ENCODE measurements around the gene IRS1. TPM values are rescaled to one million over a fixed set of nuclear protein-coding genes. Genes with fewer than 3 reads are reported as not detected.

The IRS1 gene
- total and polyA plus RNA-seq, 2 donors: 26.8 to 28.5 TPM

DNA sequence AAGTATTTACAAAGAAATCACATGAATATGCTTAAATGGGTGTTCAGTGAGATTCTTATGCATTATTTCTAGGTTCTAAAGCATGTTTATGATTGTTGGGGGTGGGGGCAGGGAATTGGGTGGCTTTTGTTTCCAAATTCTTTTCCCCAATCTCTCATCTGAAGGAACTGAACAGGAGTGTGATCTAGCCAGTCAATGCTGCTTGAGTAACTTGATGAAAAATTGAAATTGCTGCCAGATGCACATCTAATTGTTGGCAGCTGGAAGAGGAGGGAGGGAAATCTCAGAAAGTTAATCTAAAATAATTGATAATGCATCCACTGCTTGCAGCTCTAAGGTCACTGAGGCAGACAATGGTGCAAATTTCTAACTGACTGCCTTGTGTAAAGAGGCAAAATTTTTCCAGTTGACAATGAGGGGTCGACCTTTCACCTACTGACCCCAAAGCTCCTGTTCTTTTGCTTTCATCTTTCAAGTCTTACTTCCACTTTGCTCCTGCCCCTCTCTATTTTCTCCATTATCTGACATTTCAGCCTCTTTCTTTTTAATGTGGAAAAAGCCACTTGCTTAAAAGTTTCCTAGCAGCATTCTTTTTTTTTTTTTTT lies 53.3 kb downstream of the IRS1 start:
- DNase-seq (ENCODE audit: extremely low spot score): no peak
- 83% methylated on average over 1 of the region's 1 CpG for WGBS
- H3K4me1 ChIP-seq (ENCODE audit: insufficient read depth): no peaks in the 10 kb centered on the region
- H3K27ac ChIP-seq (ENCODE audit: low read depth): no peak overlapping the region
- no peaks in the 10 kb centered on the region for H3K36me3 ChIP-seq (ENCODE audit: insufficient read depth)
- no peak overlapping the region for H3K4me3 ChIP-seq (ENCODE audit: low read depth, low read length)

DNA sequence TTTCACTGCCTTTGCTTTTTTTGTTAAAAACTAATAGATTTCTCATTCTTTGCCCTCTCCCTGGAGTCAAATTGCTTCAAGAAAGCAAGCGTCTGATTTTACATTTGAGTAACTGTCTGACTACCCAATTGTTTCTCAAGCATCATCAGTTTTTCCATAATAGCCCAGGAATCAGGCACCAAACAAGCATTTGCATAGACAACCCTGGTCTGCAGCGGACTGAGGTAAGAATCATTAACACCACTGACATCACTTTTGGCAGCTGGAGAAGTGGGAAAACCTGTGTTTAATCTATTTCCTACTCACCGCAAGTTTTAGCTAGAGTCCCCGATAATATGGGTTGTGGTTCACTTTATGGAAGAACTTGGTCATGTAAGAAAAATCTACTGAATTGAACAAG lies 55.7 kb downstream of the IRS1 start:
- 70% methylated on average over 4 of the region's 4 CpGs for WGBS
- DNase-seq (ENCODE audit: extremely low spot score): no peak
- no peak overlapping the region for H3K27ac ChIP-seq (ENCODE audit: low read depth)
- H3K4me3 ChIP-seq (ENCODE audit: low read depth, low read length): no peak overlapping the region
- H3K36me3 ChIP-seq (ENCODE audit: insufficient read depth): no peaks in the 10 kb centered on the region
- no peaks in the 10 kb centered on the region for H3K4me1 ChIP-seq (ENCODE audit: insufficient read depth)

DNA sequence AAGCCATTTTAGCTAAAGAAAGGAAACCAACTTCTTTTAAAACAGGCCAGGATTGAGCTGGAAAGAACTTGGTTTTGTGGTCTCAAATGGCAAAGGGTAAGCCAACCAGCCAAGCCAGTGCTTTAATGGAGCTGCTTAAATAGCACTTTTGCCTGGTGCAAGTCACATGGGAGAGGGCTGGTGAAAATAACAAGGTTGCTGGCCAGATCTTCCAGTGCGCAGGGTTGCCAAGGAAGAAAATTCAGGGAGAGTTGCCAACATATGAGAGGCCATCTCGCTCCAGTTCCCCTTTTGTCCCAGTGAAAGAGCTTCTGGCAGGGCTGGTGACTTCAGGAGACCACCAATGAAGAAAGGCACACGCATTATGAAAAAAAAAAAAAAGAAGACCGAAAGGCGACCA lies 57.3 kb downstream of the IRS1 start:
- H3K4me1 ChIP-seq (ENCODE audit: insufficient read depth): no peaks in the 10 kb centered on the region
- H3K36me3 ChIP-seq (ENCODE audit: insufficient read depth): no peaks in the 10 kb centered on the region
- no peak overlapping the region for H3K4me3 ChIP-seq (ENCODE audit: low read depth, low read length)
- WGBS: 38% methylated on average over 5 of the region's 5 CpGs
- no peak overlapping the region for H3K27ac ChIP-seq (ENCODE audit: low read depth)
- no peak for DNase-seq (ENCODE audit: extremely low spot score)

DNA sequence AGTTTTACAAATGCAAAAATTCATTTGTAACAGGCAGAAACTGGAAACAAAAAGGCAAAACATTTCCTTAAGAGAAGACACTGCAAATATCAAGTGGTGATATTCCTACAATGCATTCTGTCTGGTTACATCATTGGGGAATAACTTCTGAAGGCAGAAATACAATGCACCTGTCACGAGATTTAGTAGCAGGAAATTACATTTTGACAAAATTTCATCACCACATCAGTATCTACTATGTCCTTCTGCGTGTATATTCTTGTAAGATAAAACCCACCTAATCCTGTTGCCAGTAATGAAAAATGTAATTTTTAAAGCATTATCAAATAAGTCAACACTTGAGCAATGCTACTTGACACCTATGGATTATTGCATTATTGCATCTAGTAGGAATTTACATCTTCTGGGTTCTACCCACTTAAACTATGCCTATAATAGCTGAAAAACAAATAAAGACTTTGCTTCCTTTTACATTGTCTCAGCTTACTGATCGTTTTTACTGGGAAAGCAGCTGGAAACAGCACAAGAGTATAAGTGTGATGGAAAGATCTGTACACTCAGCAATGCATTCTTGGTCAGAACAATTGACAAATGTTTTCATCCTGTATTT lies 59.5 kb downstream of the IRS1 start:
- Histone ChIP-seq H3K27ac (ENCODE audit: low read depth) (no peak overlapping the region), H3K4me3 (ENCODE audit: low read depth, low read length) (no peak overlapping the region), H3K4me1 (ENCODE audit: insufficient read depth) (no peaks in the 10 kb centered on the region), H3K36me3 (ENCODE audit: insufficient read depth) (no peaks in the 10 kb centered on the region)
- no peak for DNase-seq (ENCODE audit: extremely low spot score)
- WGBS: 37% methylated on average over 3 of the region's 3 CpGs

DNA sequence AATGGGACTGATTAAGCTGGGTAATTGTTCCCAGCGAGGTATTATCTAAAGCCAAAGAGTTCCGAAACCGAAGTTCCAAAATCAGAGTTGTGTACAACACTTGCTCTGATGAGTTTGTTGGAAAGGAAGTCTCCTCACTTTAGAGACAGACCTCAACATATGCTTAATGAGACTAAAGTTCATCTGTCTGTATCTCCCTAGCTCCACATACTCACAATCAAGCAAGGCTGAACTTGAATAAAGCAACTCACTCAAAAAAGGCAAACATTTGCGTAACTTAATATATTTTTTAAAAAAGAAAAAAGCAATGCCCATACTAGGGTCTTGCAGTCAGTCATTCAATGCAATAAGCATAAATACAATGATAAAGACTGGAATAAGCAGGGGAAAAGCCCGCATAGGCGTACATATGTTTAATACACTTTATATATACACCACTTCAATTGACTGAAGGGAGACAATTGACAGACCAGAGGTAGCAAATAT lies 60.0 kb downstream of the IRS1 start:
- DNase-seq (ENCODE audit: extremely low spot score): no peak
- Histone ChIP-seq H3K4me3 (ENCODE audit: low read depth, low read length) (no peak overlapping the region), H3K4me1 (ENCODE audit: insufficient read depth) (no peaks in the 10 kb centered on the region), H3K27ac (ENCODE audit: low read depth) (no peak overlapping the region), H3K36me3 (ENCODE audit: insufficient read depth) (no peaks in the 10 kb centered on the region)
- 73% methylated on average over 6 of the region's 6 CpGs for WGBS

DNA sequence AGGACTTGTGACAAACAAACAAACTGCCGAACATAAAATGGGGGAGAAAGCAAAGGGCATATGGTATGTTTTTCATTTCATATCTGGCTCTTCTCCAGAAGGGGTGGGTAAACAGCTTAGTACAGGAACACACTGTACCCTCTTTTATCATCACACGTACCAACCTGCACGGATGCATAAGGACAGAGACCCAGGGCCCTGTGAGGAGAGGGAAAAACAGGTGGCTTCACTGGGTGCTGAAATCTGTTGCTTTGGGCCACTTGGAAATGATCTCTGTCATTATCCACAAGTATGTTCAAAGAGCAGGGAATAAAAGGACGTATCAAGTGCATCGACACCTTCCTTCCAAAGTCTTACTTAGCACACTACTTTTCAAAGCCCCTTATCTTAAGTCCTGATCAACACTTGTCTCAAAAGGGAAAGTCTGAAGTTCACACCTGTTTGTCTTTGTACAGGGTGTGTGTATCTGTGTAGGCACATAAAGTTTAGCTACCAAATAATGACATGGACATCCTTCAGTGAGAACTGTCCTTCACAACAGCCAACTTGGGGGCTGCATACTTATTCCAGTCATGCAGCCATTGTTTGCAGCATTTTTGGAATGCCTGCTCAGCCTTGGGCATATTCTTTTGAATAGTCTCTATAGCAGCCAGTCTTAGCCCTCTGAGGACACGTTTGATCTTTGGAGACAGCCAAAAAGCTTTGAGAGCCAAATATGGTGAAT lies 60.6 kb downstream of the IRS1 start:
- DNase-seq (ENCODE audit: extremely low spot score): no peak
- no peak overlapping the region for H3K27ac ChIP-seq (ENCODE audit: low read depth)
- no peak overlapping the region for H3K4me3 ChIP-seq (ENCODE audit: low read depth, low read length)
- WGBS: 59% methylated on average over 6 of the region's 6 CpGs
- no peaks in the 10 kb centered on the region for H3K36me3 ChIP-seq (ENCODE audit: insufficient read depth)
- no peaks in the 10 kb centered on the region for H3K4me1 ChIP-seq (ENCODE audit: insufficient read depth)

DNA sequence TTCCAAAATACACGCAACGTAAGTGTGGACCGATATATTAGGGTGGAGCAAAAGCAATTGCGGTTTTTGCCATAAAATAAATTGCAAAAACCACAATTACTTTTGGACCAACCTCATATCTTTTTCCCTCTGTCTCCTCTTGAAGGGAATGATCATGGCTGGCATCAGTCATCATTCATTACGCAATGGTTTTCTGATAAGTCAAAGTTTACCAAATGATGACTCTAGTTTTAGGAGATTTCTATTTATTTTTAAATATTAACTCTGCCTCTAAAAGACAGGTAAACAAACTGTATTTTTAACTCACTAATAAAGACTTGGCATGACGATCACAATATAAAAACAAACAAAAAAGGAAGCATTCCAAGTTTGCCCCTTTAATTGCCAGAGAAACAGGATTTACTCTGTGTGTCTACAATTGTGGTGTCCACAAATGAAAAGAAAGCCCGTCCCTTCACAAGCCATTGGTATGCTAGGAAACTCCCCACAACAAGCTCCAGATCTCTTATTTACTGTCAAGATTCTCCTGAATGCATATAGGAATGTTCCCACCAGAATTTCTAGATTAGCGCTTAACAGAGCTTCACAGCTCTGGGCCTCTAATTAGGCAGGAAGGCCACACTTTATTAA lies 61.3 kb downstream of the IRS1 start:
- Histone ChIP-seq H3K27ac (ENCODE audit: low read depth) (no peak overlapping the region), H3K4me3 (ENCODE audit: low read depth, low read length) (no peak overlapping the region), H3K4me1 (ENCODE audit: insufficient read depth) (no peaks in the 10 kb centered on the region), H3K36me3 (ENCODE audit: insufficient read depth) (no peaks in the 10 kb centered on the region)
- DNase-seq (ENCODE audit: extremely low spot score): no peak
- 83% methylated on average over 8 of the region's 8 CpGs for WGBS

DNA sequence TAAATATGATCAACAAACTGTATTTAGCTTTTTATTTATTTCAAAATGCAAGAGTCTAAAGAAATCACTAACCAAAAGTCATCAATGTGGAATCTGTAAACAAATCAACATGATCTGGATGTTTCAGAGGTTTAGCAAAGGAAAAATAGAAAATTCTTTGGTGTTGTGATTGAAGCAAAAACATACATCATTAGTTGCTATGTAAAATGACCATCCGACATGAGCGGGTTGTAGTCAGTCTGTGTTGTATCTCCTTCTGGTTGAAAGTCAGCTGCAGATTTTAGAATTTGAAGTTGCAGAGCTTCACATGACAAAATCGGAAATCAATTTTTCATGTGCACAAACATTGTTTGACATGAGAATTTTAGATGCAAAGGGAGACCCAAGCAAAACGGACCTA lies 63.2 kb downstream of the IRS1 start:
- no peak for DNase-seq (ENCODE audit: extremely low spot score)
- Histone ChIP-seq H3K36me3 (ENCODE audit: insufficient read depth) (no peaks in the 10 kb centered on the region), H3K4me1 (ENCODE audit: insufficient read depth) (no peaks in the 10 kb centered on the region), H3K4me3 (ENCODE audit: low read depth, low read length) (no peak overlapping the region), H3K27ac (ENCODE audit: low read depth) (no peak overlapping the region)
- WGBS: 95% methylated on average over 4 of the region's 4 CpGs

DNA sequence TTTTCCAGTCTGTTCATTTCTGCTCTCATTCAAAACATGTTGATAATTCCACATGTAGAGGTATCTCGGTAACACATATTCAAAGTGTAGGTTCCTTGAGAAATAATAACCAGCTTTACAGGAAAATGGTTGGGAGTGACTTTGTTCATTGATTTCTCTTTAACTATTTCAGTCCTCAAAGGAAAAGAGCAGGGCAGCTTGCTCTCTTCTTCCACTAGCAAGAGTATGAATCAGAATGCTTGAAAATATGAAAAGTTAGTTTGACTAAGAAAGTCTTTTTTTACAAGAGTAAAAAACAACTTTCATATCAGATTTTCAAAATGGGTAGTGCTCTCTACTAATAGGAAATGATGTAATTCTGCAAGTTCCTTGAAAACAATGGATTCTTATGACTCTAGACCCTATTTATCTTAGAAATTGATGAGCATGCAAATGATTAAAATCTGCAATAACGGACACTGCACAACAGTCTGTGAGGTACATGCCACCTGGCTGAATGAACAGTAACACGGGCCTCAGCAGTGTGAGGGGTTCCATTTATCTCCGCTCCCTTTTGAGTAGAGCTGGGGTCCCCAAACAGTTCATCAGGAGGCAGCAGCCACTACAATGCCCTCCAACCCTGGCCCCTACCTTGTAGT lies 65.6 kb downstream of the IRS1 start:
- Histone ChIP-seq H3K27ac (ENCODE audit: low read depth) (no peak overlapping the region), H3K36me3 (ENCODE audit: insufficient read depth) (no peaks in the 10 kb centered on the region)
- WGBS: 84% methylated on average over 4 of the region's 4 CpGs

DNA sequence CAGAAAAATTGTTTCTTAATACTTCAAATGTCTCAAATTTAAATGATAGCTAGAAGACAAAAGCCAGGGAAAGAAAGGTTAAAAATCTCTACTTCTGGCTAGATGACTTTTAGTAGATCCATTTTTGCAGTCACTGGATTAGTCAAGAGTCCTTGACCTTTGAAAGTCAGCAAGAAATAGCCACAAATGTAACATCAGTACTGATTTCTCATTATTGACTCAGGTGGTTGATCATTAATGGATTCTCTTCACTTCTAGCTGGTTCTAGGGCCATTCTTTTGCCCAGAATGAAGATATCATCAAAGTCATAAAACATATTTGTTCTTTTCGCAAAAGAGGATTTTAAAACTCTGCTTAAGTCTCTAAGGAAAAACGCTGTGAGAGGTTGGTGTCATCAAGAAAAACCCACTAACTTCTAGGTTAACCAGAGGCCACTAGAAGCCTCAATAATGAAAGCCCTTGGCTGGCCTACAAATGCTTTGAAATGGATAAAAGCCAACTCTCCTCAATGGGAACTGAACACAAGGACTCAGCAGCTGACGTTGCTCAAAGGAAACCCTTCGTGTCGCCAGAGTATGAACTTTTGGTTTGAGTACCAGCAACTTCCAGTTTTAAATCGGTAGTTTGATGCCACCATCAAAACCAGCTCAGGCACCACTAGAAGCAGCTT lies 66.3 kb downstream of the IRS1 start:
- Histone ChIP-seq H3K4me1 (ENCODE audit: insufficient read depth) (no peaks in the 10 kb centered on the region), H3K27ac (ENCODE audit: low read depth) (no peak overlapping the region)
- DNase-seq (ENCODE audit: extremely low spot score): no peak

More for the DNA sequence above, 65.6 kb downstream of the IRS1 start:
- Histone ChIP-seq H3K4me1 (ENCODE audit: insufficient read depth) (no peaks in the 10 kb centered on the region), H3K4me3 (ENCODE audit: low read depth, low read length) (no peak overlapping the region)
- no peak for DNase-seq (ENCODE audit: extremely low spot score)

DNA sequence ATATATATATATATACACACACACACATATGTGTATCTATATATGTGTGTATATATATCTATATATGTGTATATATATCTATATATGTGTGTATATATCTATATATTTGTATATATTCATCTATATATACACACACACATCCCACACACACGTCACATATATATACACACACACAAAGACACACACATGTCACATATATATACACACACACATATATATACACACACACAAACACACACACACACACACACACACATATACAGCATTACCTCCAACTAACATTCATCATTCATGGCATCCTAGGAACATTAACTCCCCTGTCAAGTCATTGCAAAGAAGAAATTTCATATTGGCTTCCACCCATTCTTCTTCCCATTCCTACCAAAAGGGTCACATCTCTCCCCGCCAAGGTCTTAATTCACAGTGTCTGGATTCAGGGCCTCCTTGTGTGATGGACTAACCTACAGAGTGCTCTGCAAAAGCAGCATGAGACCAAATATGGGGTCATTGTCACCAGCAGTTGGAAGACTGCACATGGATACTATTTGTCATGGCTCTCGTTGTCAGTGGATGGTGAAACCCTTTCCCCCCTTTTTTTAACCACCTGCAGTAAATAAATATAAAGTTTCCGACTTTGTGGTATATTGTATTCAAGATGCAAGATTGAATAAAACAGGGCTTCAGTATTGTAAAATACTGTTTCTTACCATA lies 67.0 kb downstream of the IRS1 start:
- no peak for DNase-seq (ENCODE audit: extremely low spot score)
- Histone ChIP-seq H3K4me3 (ENCODE audit: low read depth, low read length) (no peak overlapping the region), H3K27ac (ENCODE audit: low read depth) (no peak overlapping the region), H3K36me3 (ENCODE audit: insufficient read depth) (no peaks in the 10 kb centered on the region), H3K4me1 (ENCODE audit: insufficient read depth) (no peaks in the 10 kb centered on the region)
- 97% methylated on average over 4 of the region's 4 CpGs for WGBS

More for the DNA sequence above, 66.3 kb downstream of the IRS1 start:
- 68% methylated on average over 6 of the region's 6 CpGs for WGBS
- H3K4me3 ChIP-seq (ENCODE audit: low read depth, low read length): no peak overlapping the region
- no peaks in the 10 kb centered on the region for H3K36me3 ChIP-seq (ENCODE audit: insufficient read depth)

DNA sequence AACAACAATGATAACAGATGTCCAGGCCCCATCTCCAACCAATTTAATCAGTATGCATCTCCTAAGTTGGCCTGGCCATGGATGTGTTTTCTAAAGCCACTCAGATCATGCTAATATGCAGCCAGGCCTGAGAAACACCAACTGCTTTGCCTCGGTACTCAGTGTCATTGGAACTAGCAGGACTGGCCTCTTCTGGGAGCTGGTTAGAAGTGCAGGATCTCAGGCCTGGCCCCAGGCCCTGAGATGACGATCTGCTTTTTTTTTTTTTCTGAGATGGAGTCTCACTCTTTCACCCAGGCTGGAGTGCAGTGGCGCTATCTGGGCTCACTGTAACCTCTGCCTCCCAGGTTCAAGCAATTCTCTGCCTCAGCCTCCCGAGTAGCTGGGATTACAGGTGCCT lies 69.1 kb downstream of the IRS1 start:
- DNase-seq (ENCODE audit: extremely low spot score): no peak
- H3K4me3 ChIP-seq (ENCODE audit: low read depth, low read length): no peak overlapping the region
- H3K36me3 ChIP-seq (ENCODE audit: insufficient read depth): no peaks in the 10 kb centered on the region
- H3K4me1 ChIP-seq (ENCODE audit: insufficient read depth): no peaks in the 10 kb centered on the region
- WGBS: 67% methylated on average over 4 of the region's 4 CpGs
- no peak overlapping the region for H3K27ac ChIP-seq (ENCODE audit: low read depth)

All from urinary bladder (tissue), 4 donors.